Fibroblast of lung (primary cell): Measurements from ENCODE around the gene SCO2. TPM values are rescaled to one million over a fixed set of nuclear protein-coding genes. Genes with fewer than 3 reads are reported as not detected.
A peak's percentile ranks its signal among the peaks of the same experiment; 100 is the strongest.

Experiments
- DNase-seq, 2 donors: peaks; one replicate each; pipeline versions ENCODE4 v3.0.0 to v3.0.0-alpha.2; 2010; ENCODE audit warnings: low read depth in 2 of 2
- H2AFZ ChIP-seq: 2 replicates; pipeline ENCODE4 v1.5.1; 2012; ENCODE audit warnings: low read length, control low read depth, inconsistent platforms
- H3K27ac ChIP-seq: 2 replicates; pipeline ENCODE4 v1.5.1; 2011; ENCODE audit warnings: low read length, control low read depth; ENCODE audit not compliant: insufficient read depth
- H3K27me3 ChIP-seq: 2 replicates; pipeline ENCODE4 v1.5.1; 2011; ENCODE audit warnings: mild to moderate bottlenecking, low read length; ENCODE audit not compliant: control insufficient read depth, insufficient read depth
- H3K36me3 ChIP-seq: 2 replicates; pipeline ENCODE4 v1.5.1; 2011; ENCODE audit warnings: low read length; ENCODE audit not compliant: control insufficient read depth, insufficient read depth
- H3K4me1 ChIP-seq: 2 replicates; pipeline ENCODE4 v1.5.1; 2011; ENCODE audit warnings: low read length; ENCODE audit not compliant: control insufficient read depth, insufficient read depth; ENCODE audit errors: extremely low read depth
- H3K4me2 ChIP-seq: 2 replicates; pipeline ENCODE4 v1.5.1; 2011; ENCODE audit warnings: low read length, control low read depth; ENCODE audit not compliant: insufficient read depth; ENCODE audit errors: extremely low read depth
- H3K4me3 ChIP-seq, 4 experiments: fragments of 200-600 bp in 1 of 4; sonication (generic) in 1 of 4; replicated peaks in 1 of 4; 2 replicates each; pipeline ENCODE4 v1.5.1; 2011 to 2016; ENCODE audit warnings: low read length in 4 of 4, low read depth in 3 of 4, mild to moderate bottlenecking in 3 of 4, control low read depth in 2 of 4, inconsistent platforms in 1 of 4, mixed read lengths in 1 of 4; ENCODE audit not compliant: insufficient read depth in 1 of 4; ENCODE audit errors: control extremely low read depth in 1 of 4
- H3K79me2 ChIP-seq: 2 replicates; pipeline ENCODE4 v1.5.1; 2012; ENCODE audit warnings: mild to moderate bottlenecking, low read length, inconsistent platforms; ENCODE audit not compliant: control insufficient read depth, insufficient read depth
- H3K9ac ChIP-seq: 2 replicates; pipeline ENCODE4 v1.5.1; 2011; ENCODE audit warnings: mild to moderate bottlenecking, low read length, control low read depth; ENCODE audit not compliant: insufficient read depth
- H3K9me3 ChIP-seq: 2 replicates; pipeline ENCODE4 v1.5.1; 2012; ENCODE audit warnings: low read depth, low read length; ENCODE audit not compliant: control insufficient read depth, insufficient read depth
- H4K20me1 ChIP-seq: 2 replicates; pipeline ENCODE4 v1.5.1; 2011; ENCODE audit warnings: low read length; ENCODE audit not compliant: control insufficient read depth, insufficient read depth; ENCODE audit errors: extremely low read depth
- CTCF ChIP-seq, 2 donors: IDR thresholded peaks in 1 of 2; conservative IDR thresholded peaks in 1 of 2; 1 replicate in 1 of 2; 2 replicates in 1 of 2; pipeline ENCODE4 v1.5.1; 2011 to 2012; ENCODE audit warnings: low read length in 2 of 2, control low read depth in 1 of 2, inconsistent platforms in 1 of 2, low read depth in 1 of 2, mild to moderate bottlenecking in 1 of 2
- EZH2 ChIP-seq: IDR thresholded peaks from 2 replicates; pipeline ENCODE4 v1.5.1; 2012; ENCODE audit warnings: low read length, control low read depth, mild to moderate bottlenecking; ENCODE audit errors: missing control alignments
- polyA plus RNA-seq, 2 donors: library from polyadenylated mRNA; depleted of rRNA in 1 of 2; stranded (reverse) in 1 of 2; unstranded in 1 of 2; fragments of >200 nt; gene quantifications; 2 replicates each; pipeline ENCODE4 v1.2.1, GENCODE V29; 2011 to 2012; ENCODE audit warnings: missing spikeins in 1 of 2
- total RNA-seq: library from RNA; depleted of rRNA; stranded (reverse); fragments of >200 nt; gene quantifications from 2 replicates; pipeline ENCODE4 v1.2.1, GENCODE V29; 2014

SCO2 gene
- total and polyA plus RNA-seq, 2 donors (not counting 1 experiment from before 2014, with no cell fraction given), result 0.42 to 3.1 TPM

- Histone ChIP-seq H3K27me3 (peaks cover 33% of the 10 kb centered on the region), H3K4me2 (no peak overlapping the region), H3K79me2 (no peaks in the 10 kb centered on the region), H3K27ac (no peak overlapping the region), H3K4me1 (peaks cover 2% of the 10 kb centered on the region), H2AFZ (no peak overlapping the region), H3K9ac (no peak overlapping the region), H3K4me3 (peak overlapping the region in 1 of 4 experiments; percentile 4), H4K20me1 (no peaks in the 10 kb centered on the region), H3K36me3 (no peaks in the 10 kb centered on the region), H3K9me3 (no peaks in the 10 kb centered on the region)
- DNase-seq, result no peak
- TF ChIP-seq EZH2 (peak; percentile 77), CTCF (conservative IDR thresholded peaks at IDR 0.05 in 1 of 2, IDR thresholded peaks at IDR 0.05 in 1 of 2; ENCODE audit: low read depth in 1 of 2, low read length in 2 of 2) (no peak)
These were observed 22.9 kb upstream of the SCO2 start for GRCh38 chr22:50548040-50548920.

- no peaks in the 10 kb centered on the region for H3K79me2 ChIP-seq
- no peak overlapping the region for H3K4me3 ChIP-seq
- no peak overlapping the region for H2AFZ ChIP-seq
- H3K4me1 ChIP-seq, result peaks cover 2% of the 10 kb centered on the region
- H3K36me3 ChIP-seq, result no peaks in the 10 kb centered on the region
- H3K9ac ChIP-seq, result no peak overlapping the region
- H3K9me3 ChIP-seq, result no peaks in the 10 kb centered on the region
- peaks cover 33% of the 10 kb centered on the region for H3K27me3 ChIP-seq
- TF ChIP-seq EZH2 (peak; percentile 62), CTCF (conservative IDR thresholded peaks at IDR 0.05 in 1 of 2, IDR thresholded peaks at IDR 0.05 in 1 of 2; ENCODE audit: low read depth in 1 of 2, low read length in 2 of 2) (no peak)
- DNase-seq, result no peak
- no peak overlapping the region for H3K4me2 ChIP-seq
- no peak overlapping the region for H3K27ac ChIP-seq
- no peaks in the 10 kb centered on the region for H4K20me1 ChIP-seq
These were observed 22.0 kb upstream of the SCO2 start for GRCh38 chr22:50547263-50547985.
